NCI-H1930 (cell line): ENCODE measurements around the gene COL27A1.
A peak's percentile ranks its signal among the peaks of the same experiment; 100 is the strongest.

Experiments
- DNase-seq, 2 experiments: peaks; one replicate each; lab custom pipeline; 2025; lab: John Stamatoyannopoulos, UW

Gene COL27A1

GRCh38 chr9:114155263-114155994 lies at the start of gene COL27A1:
Gene COL27A1 (plus strand): TSS chr9:114155537. CDS start chr9:114155951, 414 bp downstream.
- peak; percentile 22 to 31 for DNase-seq

- no peak for DNase-seq
Measured at GRCh38 chr9:114107286-114108001, 47.9 kb upstream of the COL27A1 start.

GRCh38 chr9:114108016-114108833 lies 47.1 kb upstream of the COL27A1 start:
- peak; percentile 25 to 60 for DNase-seq

- DNase-seq = no peak
Measured at GRCh38 chr9:114109124-114109523, 46.2 kb upstream of the COL27A1 start.

- no peak for DNase-seq
Measured at GRCh38 chr9:114110180-114110579, 45.2 kb upstream of the COL27A1 start.

- no peak for DNase-seq
Measured at GRCh38 chr9:114112325-114112724, 43.0 kb upstream of the COL27A1 start.

GRCh38 chr9:114112778-114113584 lies 42.4 kb upstream of the COL27A1 start:
- DNase-seq = no peak

GRCh38 chr9:114114364-114114763 lies 41.0 kb upstream of the COL27A1 start:
- no peak for DNase-seq

GRCh38 chr9:114115654-114116125 lies 39.6 kb upstream of the COL27A1 start:
- DNase-seq = no peak

- DNase-seq = no peak
Measured at GRCh38 chr9:114116126-114116747, 39.1 kb upstream of the COL27A1 start.

- no peak for DNase-seq
Measured at GRCh38 chr9:114117614-114117995, 37.7 kb upstream of the COL27A1 start.

- DNase-seq = no peak
Measured at GRCh38 chr9:114117996-114118830, 37.1 kb upstream of the COL27A1 start.

GRCh38 chr9:114119242-114120191 lies 35.8 kb upstream of the COL27A1 start:
- no peak for DNase-seq

- no peak for DNase-seq
Measured at GRCh38 chr9:114120192-114121014, 34.9 kb upstream of the COL27A1 start.

- no peak for DNase-seq
Measured at GRCh38 chr9:114121227-114122135, 33.9 kb upstream of the COL27A1 start.

- no peak for DNase-seq
Measured at GRCh38 chr9:114122136-114123027, 33.0 kb upstream of the COL27A1 start.
